SK-N-SH treated with all-trans-retinoic acid at 6 μM for 48 hours (cell line): ENCODE measurements around the gene ZBED1.

Experiments used
- ISL1 ChIP-seq: fragments of 250-450 bp; sonication (Bioruptor Pico); IDR thresholded peaks from 2 replicates; pipeline ENCODE4 v2.1.2; 2022; ENCODE audit warnings: mild to moderate bottlenecking, moderate library complexity
- SNAI2 ChIP-seq: fragments of 250-450 bp; sonication (Bioruptor Pico); IDR thresholded peaks from 2 replicates; pipeline ENCODE4 v1.5.0; 2020; ENCODE audit warnings: mild to moderate bottlenecking, moderate library complexity
- TOX ChIP-seq: fragments of 250-450 bp; sonication (Bioruptor Pico); IDR thresholded peaks from 2 replicates; pipeline ENCODE4 v1.8.0; 2021; ENCODE audit warnings: mild to moderate bottlenecking, moderate library complexity, borderline replicate concordance
- ZFP30 ChIP-seq: fragments of 450-650 bp; formaldehyde crosslinking; IDR thresholded peaks from 2 replicates; pipeline ENCODE4 v1.5.0; 2022; ENCODE audit warnings: mild to moderate bottlenecking, moderate library complexity
- ZNF8 ChIP-seq: fragments of 450-650 bp; formaldehyde crosslinking; IDR thresholded peaks from 2 replicates; pipeline ENCODE4 v1.5.0; 2020; ENCODE audit warnings: mild to moderate bottlenecking, moderate library complexity
- TF ChIP-seq, protein P1 (sequence below): fragments of 250-450 bp; sonication (Bioruptor Pico); IDR thresholded peaks from 2 replicates; pipeline ENCODE4 v1.8.0; 2020; ENCODE audit warnings: mild to moderate bottlenecking, moderate library complexity, borderline replicate concordance

DNA sequence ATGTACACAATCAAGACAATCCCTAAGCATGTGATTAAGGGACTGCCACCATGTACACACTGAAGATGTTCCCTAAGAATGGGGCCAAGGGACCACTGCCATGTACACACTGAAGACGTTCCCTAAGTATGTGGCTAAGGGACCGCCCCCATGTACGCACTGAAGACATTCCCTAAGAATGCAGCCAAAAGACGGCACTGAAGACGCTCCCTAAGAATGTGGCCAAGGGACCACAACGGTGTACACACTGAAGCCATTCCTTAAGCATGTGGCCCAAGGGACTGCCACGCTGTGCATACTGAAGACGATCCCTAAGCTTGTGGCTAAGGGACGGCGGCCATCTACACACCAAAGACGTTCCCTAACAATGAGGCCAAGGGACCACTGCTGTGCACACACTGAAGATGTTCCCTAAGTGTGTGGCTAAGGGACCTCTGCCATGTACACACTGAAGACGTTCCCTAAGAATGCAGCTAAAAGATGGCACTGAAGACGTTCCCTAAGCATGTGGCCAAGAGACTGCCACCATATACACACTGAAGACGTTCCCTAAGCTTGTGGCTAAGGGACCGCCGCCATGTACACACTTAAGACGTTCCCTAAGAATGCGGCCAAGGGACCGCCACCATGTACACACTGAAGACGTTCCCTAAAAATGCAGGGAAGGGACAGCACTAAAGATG lies 26.4 kb downstream of the ZBED1 start:
- no peak for TF ChIP-seq ZNF8 (CRISPR knock-in tag)
- TF ChIP-seq, protein P1, sequence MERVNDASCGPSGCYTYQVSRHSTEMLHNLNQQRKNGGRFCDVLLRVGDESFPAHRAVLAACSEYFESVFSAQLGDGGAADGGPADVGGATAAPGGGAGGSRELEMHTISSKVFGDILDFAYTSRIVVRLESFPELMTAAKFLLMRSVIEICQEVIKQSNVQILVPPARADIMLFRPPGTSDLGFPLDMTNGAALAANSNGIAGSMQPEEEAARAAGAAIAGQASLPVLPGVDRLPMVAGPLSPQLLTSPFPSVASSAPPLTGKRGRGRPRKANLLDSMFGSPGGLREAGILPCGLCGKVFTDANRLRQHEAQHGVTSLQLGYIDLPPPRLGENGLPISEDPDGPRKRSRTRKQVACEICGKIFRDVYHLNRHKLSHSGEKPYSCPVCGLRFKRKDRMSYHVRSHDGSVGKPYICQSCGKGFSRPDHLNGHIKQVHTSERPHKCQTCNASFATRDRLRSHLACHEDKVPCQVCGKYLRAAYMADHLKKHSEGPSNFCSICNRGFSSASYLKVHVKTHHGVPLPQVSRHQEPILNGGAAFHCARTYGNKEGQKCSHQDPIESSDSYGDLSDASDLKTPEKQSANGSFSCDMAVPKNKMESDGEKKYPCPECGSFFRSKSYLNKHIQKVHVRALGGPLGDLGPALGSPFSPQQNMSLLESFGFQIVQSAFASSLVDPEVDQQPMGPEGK (CRISPR knock-in tag): no peak
- TF ChIP-seq TOX (CRISPR knock-in tag): no peak
- no peak for TF ChIP-seq ISL1
- no peak for TF ChIP-seq ZFP30 (CRISPR knock-in tag)
- TF ChIP-seq SNAI2: no peak
